MM.1S (cell line): ENCODE results near the gene ITCH.

ENCODE experiments used
- DNase-seq: peaks from one replicate; pipeline ENCODE4 v3.0.0-alpha.2; 2015
- H2AFZ ChIP-seq: fragments of 300-600 bp; sonication (generic); 2 replicates; pipeline ENCODE4 v1.6.0; 2016; ENCODE audit warnings: antibody characterized with exemption, low read length
- H3F3A ChIP-seq: fragments of 300-600 bp; sonication (generic); 2 replicates; pipeline ENCODE4 v1.6.1; 2016; ENCODE audit warnings: mild to moderate bottlenecking, antibody characterized with exemption, low read length, moderate library complexity, mixed read lengths; ENCODE audit not compliant: insufficient read depth
- H3K27ac ChIP-seq: fragments of 300-600 bp; sonication (generic); 2 replicates; pipeline ENCODE4 v1.5.1; 2016; ENCODE audit warnings: mild to moderate bottlenecking, low read length
- H3K27me3 ChIP-seq: fragments of 300-600 bp; sonication (generic); replicated peaks from 2 replicates; pipeline ENCODE4 v1.6.0; 2016; ENCODE audit warnings: low read length; ENCODE audit not compliant: insufficient read depth
- H3K36me3 ChIP-seq: fragments of 300-600 bp; sonication (generic); replicated peaks from 2 replicates; pipeline ENCODE4 v1.6.1; 2016; ENCODE audit warnings: mild to moderate bottlenecking, low read length, mixed read lengths; ENCODE audit not compliant: insufficient read depth
- H3K4me1 ChIP-seq: fragments of 300-600 bp; sonication (generic); 2 replicates; pipeline ENCODE4 v1.6.1; 2016; ENCODE audit warnings: low read length, mixed read lengths
- H3K4me2 ChIP-seq: fragments of 300-600 bp; sonication (generic); 2 replicates; pipeline ENCODE4 v1.6.0; 2016; ENCODE audit warnings: low read depth, low read length
- H3K4me3 ChIP-seq: fragments of 300-600 bp; sonication (generic); 2 replicates; pipeline ENCODE4 v1.5.1; 2016; ENCODE audit warnings: low read length, mixed read lengths
- H3K79me2 ChIP-seq: fragments of 300-600 bp; sonication (generic); 2 replicates; pipeline ENCODE4 v1.6.1; 2016; ENCODE audit warnings: mixed run types, low read length, mixed read lengths
- H3K9ac ChIP-seq: fragments of 300-600 bp; sonication (generic); 2 replicates; pipeline ENCODE4 v1.6.1; 2016; ENCODE audit warnings: low read length, mixed read lengths
- H3K9me2 ChIP-seq: fragments of 300-600 bp; sonication (generic); replicated peaks from 2 replicates; pipeline ENCODE4 v1.6.1; 2016; ENCODE audit warnings: mild to moderate bottlenecking, low read length, mixed read lengths; ENCODE audit not compliant: insufficient read depth
- H3K9me3 ChIP-seq: fragments of 300-600 bp; sonication (generic); replicated peaks from 2 replicates; pipeline ENCODE4 v1.6.1; 2016; ENCODE audit warnings: mild to moderate bottlenecking, low read length, mixed read lengths; ENCODE audit not compliant: insufficient read depth
- H4K20me1 ChIP-seq: fragments of 300-600 bp; sonication (generic); 2 replicates; pipeline ENCODE4 v1.6.1; 2016; ENCODE audit warnings: mild to moderate bottlenecking, low read length, moderate library complexity, mixed read lengths; ENCODE audit not compliant: insufficient read depth
- EZH2 ChIP-seq: fragments of 300-600 bp; sonication (generic); optimal IDR thresholded peaks from 2 replicates; pipeline ENCODE3; 2017; ENCODE audit warnings: low read depth, mild to moderate bottlenecking, antibody characterized with exemption, low read length, mixed read lengths
- EZH2phosphoT487 ChIP-seq: fragments of 300-600 bp; sonication (generic); IDR thresholded peaks from 2 replicates; pipeline ENCODE4 v1.6.1; 2018; ENCODE audit warnings: antibody characterized with exemption, low read length
- TF ChIP-seq, protein P1 (sequence below): fragments of 300-600 bp; sonication (generic); IDR thresholded peaks from 2 replicates; pipeline ENCODE4 v1.5.1; 2016; ENCODE audit warnings: antibody characterized with exemption, low read length, mixed read lengths

Gene ITCH

DNA sequence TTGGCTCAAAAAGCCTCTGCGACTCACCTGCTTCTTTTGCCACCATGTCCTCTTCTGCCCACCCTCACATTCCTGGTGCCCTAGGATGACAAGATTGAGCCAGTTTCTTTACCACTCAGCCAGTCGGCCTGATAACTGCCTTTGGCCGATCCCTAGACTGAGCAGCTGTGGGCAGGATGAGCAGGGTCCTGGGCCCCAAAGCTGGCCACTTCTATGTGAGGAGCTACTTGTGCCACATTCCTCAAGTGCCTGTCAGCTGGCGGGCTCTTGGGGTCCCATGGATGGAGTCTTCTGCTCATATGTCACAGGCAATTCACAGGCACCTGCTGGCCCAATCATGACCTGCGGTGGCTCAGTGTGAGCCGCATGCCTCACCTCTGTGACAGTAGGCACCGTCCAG, 169.7 kb downstream of the ITCH start:
- peaks cover 39% of the 10 kb centered on the region for H3K79me2 ChIP-seq
- peaks cover 3% of the 10 kb centered on the region; the same call in 1 of the 2 replicates for H3K36me3 ChIP-seq
- H3K9me2 ChIP-seq: no peaks in the 10 kb centered on the region
- H4K20me1 ChIP-seq: no peaks in the 10 kb centered on the region; the same call in 1 of the 2 replicates
- TF ChIP-seq EZH2 (no peak), EZH2phosphoT487 (no peak)
- TF ChIP-seq, protein P1, sequence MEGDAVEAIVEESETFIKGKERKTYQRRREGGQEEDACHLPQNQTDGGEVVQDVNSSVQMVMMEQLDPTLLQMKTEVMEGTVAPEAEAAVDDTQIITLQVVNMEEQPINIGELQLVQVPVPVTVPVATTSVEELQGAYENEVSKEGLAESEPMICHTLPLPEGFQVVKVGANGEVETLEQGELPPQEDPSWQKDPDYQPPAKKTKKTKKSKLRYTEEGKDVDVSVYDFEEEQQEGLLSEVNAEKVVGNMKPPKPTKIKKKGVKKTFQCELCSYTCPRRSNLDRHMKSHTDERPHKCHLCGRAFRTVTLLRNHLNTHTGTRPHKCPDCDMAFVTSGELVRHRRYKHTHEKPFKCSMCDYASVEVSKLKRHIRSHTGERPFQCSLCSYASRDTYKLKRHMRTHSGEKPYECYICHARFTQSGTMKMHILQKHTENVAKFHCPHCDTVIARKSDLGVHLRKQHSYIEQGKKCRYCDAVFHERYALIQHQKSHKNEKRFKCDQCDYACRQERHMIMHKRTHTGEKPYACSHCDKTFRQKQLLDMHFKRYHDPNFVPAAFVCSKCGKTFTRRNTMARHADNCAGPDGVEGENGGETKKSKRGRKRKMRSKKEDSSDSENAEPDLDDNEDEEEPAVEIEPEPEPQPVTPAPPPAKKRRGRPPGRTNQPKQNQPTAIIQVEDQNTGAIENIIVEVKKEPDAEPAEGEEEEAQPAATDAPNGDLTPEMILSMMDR: no peak
- H3K27ac ChIP-seq: no peak overlapping the region
- no peak overlapping the region for H3K4me2 ChIP-seq
- no peak overlapping the region for H3K9ac ChIP-seq
- no peaks in the 10 kb centered on the region for H3K4me1 ChIP-seq
- DNase-seq: no peak
- H3F3A ChIP-seq: peaks cover 3% of the 10 kb centered on the region; the same call in 1 of the 2 replicates
- H3K4me3 ChIP-seq: no peak overlapping the region
- no peaks in the 10 kb centered on the region for H3K9me3 ChIP-seq
- H3K27me3 ChIP-seq: no peaks in the 10 kb centered on the region
- no peak overlapping the region for H2AFZ ChIP-seq

DNA sequence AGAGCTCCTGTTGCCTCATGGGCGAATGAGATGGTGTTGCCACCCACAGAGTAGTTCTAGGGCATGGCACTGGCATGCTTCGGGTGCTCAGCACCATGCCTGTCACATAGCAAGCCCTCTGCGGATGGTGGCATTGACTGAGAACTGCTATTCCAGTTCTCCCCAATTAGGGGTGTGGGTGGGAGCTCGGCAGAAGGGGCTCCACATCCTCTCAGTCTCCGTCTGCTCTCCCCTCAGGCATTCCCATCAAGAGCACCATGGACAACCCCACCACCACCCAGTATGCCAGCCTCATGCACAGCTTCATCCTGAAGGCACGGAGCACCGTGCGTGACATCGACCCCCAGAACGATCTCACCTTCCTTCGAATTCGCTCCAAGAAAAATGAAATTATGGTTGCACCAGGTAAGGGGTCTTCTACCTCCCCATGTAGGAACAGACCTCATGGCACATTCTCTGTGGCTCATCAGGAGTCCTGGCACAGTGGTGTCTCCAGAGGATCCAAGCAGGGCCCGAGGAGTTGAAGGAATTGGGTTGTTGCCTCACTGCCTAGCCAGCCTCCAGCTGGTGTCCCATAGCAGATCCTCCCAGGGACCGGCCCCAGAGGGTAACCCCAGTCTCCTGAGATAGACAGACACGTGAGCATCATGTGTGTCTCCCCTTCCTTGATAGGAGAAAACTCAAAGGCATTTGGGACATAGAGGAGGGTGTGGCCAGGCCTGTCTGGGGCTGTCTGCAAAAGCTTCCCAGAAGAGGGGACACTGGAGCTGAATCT, 171.5 kb downstream of the ITCH start:
- Histone ChIP-seq H3K36me3 (no peaks in the 10 kb centered on the region; the same call in 1 of the 2 replicates), H3K4me3 (no peak overlapping the region)

DNA sequence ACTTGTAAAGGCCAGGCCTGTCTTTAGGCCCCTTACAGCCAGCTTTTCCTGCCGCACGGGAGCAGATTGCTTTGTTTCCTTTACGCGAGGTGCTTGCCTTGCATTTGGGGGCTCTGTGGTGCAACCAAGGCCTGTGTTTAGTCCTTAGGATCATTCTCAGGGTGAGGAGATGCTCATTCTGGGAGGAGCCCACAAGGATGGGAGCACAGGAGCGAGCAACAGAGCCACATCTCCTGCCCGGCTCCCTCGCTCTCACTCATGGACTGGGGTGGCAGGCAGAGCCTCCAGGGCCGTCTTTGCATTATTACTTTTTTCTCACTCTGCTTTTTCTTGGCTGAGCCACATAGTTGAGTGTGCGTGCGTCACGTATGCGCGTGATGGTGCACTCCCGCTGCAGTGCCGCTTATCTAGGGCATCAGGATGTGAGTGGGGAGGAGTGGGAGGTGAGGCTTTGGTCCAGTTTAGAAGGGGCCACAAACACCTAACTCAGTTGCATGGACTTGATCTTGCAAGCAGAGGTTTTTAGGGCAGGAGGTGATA, 172.3 kb downstream of the ITCH start:
- Histone ChIP-seq H4K20me1 (no peaks in the 10 kb centered on the region; the same call in 1 of the 2 replicates), H3K9me2 (no peaks in the 10 kb centered on the region), H3K4me1 (no peaks in the 10 kb centered on the region), H3K4me3 (no peak overlapping the region), H3K9ac (no peak overlapping the region), H2AFZ (no peak overlapping the region), H3K9me3 (no peaks in the 10 kb centered on the region), H3K79me2 (peaks cover 23% of the 10 kb centered on the region), H3K27ac (no peak overlapping the region), H3K4me2 (no peak overlapping the region), H3K27me3 (no peaks in the 10 kb centered on the region), H3K36me3 (no peaks in the 10 kb centered on the region; the same call in 1 of the 2 replicates), H3F3A (no peaks in the 10 kb centered on the region)
- TF ChIP-seq, protein P1: no peak
- DNase-seq: no peak

More for the DNA sequence above, 171.5 kb downstream of the ITCH start:
- Histone ChIP-seq H4K20me1 (no peaks in the 10 kb centered on the region; the same call in 1 of the 2 replicates), H3K9ac (no peak overlapping the region), H3K27me3 (no peaks in the 10 kb centered on the region), H3K4me1 (no peaks in the 10 kb centered on the region), H3K4me2 (no peak overlapping the region), H3K9me3 (no peaks in the 10 kb centered on the region), H2AFZ (no peak overlapping the region), H3F3A (peaks cover 3% of the 10 kb centered on the region; the same call in 1 of the 2 replicates), H3K79me2 (peaks cover 30% of the 10 kb centered on the region), H3K9me2 (no peaks in the 10 kb centered on the region), H3K27ac (no peak overlapping the region)
- TF ChIP-seq EZH2 (no peak), EZH2phosphoT487 (no peak)
- TF ChIP-seq, protein P1: no peak
- no peak for DNase-seq
